ENCODE data around the gene NUDT7.

- TF ChIP-seq CTCF (IDR thresholded peaks at IDR 0.05; ENCODE audit: extremely low read depth in 1 of 2, insufficient read depth in 1 of 2, low read depth in 1 of 2, low read length in 2 of 2) (no peak), EZH2 (IDR thresholded peaks at IDR 0.05; ENCODE audit: borderline replicate concordance, low read depth, low read length, severe bottlenecking) (no peak), POLR2A (IDR thresholded peaks at IDR 0.05; ENCODE audit: low read depth, low read length) (no peak), GATA2 (IDR thresholded peaks at IDR 0.05; ENCODE audit: insufficient read depth, insufficient read length, low read depth, low read length) (no peak), FOS (IDR thresholded peaks at IDR 0.05; ENCODE audit: borderline replicate concordance, insufficient read depth, low read length) (no peak), POLR2AphosphoS5 (IDR thresholded peaks at IDR 0.05; ENCODE audit: insufficient read depth, low read depth, low read length) (no peak), MAX (IDR thresholded peaks at IDR 0.05; ENCODE audit: insufficient read depth, insufficient read length) (no peak)
Observed at GRCh38 chr16:77761204-77761603, 38.9 kb downstream of the NUDT7 start.

All from endothelial cell of umbilical vein (primary cell).